ENCODE results near the gene SHB. TPM values are rescaled to one million over a fixed set of nuclear protein-coding genes. Genes with fewer than 3 reads are reported as not detected.

The SHB gene
- total and polyA plus RNA-seq, 4 donors = 6.2 to 16.1 (median 11.6) TPM

DNA sequence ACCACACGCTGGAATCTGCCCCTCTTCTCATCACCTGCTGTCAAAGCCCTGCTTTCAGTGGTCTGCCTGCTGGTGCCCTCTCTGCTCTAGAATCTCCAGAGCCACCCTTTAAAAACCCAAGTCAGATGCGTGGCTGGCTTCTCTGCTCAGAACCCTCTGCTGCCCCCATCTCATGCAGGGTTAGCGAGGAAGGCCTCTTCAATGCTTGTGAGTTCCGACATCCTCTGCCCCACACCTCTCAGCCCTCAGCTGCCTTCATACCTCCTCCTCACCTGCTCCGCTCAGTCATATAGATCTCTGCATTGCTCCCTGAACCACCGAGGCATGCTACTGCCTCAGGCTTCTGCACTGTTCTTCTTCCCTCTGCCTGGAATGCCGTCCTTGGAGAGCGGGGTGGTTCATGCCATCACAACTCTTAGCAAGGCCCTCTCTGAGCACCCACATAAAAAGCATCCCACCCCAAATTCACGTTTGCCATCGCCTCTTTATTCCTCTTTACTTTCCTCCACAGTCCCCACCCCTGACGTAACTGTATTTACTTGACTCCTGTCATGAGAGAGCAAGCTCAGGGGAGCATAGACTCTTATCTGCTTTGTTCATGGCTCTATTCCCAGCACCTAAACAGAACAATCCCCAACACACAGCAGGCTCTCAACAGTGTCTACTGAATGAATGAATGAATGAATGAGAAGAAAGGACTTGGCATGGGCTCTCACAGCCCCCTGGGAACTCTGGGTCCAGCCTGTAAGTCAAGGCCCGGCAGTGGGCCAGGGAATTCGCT lies 10.4 kb downstream of the SHB start:
- no peak for DNase-seq (ENCODE audit: low read depth in 4 of 6, low spot score in 6 of 6)
- Histone ChIP-seq H3K4me1 (ENCODE audit: control insufficient read depth, insufficient read depth, low read length) (peaks cover 14% of the 10 kb centered on the region), H3K27ac (ENCODE audit: low read depth, low read length) (no peak overlapping the region), H3K27me3 (ENCODE audit: control insufficient read depth, insufficient read depth, low read length) (no peaks in the 10 kb centered on the region), H3K4me3 (ENCODE audit: low read depth, low read length) (no peak overlapping the region), H3K9me3 (ENCODE audit: control insufficient read depth, insufficient read depth, low read length) (no peaks in the 10 kb centered on the region), H3K36me3 (ENCODE audit: control insufficient read depth, insufficient read depth, low read length) (no peaks in the 10 kb centered on the region)
- WGBS (ENCODE audit: insufficient coverage) = 74% methylated on average over 11 of the region's 13 CpGs

DNA sequence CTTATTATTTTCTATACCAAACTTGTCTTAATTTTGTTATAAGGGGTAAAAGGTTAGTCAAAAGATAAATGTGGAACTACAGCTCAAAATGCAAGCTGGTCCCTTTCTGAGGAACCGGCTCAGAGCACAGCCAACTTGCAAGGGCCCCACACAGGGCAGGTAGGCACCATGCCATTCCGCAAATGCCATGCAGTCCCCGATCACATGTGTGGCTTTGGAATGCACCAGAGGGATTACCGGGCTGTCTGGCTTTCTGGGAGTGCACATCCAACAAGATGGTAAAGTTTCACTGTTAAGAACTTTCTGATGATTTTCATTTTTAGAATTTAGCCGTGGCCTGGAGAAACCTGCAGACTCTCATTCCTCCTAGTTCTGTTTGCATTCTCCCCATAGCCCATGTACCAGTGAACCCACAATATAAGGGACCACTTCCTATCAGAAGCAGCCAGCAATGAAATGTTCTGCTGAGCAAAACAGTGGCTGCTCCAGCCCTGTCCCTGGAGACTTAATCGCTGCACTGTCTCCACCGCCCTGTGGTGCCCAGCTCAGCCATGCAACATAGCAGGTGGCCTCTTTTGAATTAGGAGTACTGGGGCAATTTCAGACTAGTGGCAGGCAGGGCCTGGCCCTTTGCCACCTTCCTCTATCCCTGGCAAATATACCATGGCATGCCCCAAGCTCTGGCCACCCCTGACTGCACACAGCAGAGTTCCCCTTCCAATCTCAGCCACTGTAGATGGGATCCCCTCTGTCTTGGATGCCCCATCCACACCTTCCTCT lies 11.4 kb downstream of the SHB start:
- no peaks in the 10 kb centered on the region for H3K27me3 ChIP-seq (ENCODE audit: control insufficient read depth, insufficient read depth, low read length)
- no peaks in the 10 kb centered on the region for H3K9me3 ChIP-seq (ENCODE audit: control insufficient read depth, insufficient read depth, low read length)
- DNase-seq (ENCODE audit: low read depth in 4 of 6, low spot score in 6 of 6) = peak in 2 of 6 donors; percentile 19 to 53
- no peaks in the 10 kb centered on the region for H3K36me3 ChIP-seq (ENCODE audit: control insufficient read depth, insufficient read depth, low read length)
- H3K27ac ChIP-seq (ENCODE audit: low read depth, low read length) = no peak overlapping the region
- H3K4me3 ChIP-seq (ENCODE audit: low read depth, low read length) = no peak overlapping the region
- H3K4me1 ChIP-seq (ENCODE audit: control insufficient read depth, insufficient read depth, low read length) = peaks cover 10% of the 10 kb centered on the region
- 68% methylated on average over 7 of the region's 7 CpGs for WGBS (ENCODE audit: insufficient coverage)

DNA sequence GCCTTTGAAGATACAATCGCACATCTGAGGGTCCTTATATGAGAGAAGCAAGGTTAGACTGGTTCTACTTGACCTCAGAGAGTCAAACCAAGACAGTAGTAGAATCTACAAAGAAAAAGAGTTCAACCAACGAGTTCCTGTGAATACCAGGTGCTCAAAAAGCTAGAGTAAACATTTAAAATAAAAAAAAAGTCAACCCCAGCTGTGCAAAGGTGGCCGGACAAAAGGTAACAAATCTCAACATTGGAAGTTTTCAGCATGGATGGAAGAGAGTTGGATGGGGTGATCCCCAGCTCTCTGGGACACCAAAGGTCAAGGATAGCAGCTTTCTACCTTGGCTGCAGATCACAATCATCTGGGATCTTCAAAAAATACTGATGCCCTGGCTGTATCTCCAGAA lies 14.4 kb downstream of the SHB start:
- Histone ChIP-seq H3K4me3 (ENCODE audit: low read depth, low read length) (no peak overlapping the region), H3K27ac (ENCODE audit: low read depth, low read length) (no peak overlapping the region), H3K36me3 (ENCODE audit: control insufficient read depth, insufficient read depth, low read length) (no peaks in the 10 kb centered on the region), H3K9me3 (ENCODE audit: control insufficient read depth, insufficient read depth, low read length) (no peaks in the 10 kb centered on the region), H3K4me1 (ENCODE audit: control insufficient read depth, insufficient read depth, low read length) (peaks cover 10% of the 10 kb centered on the region), H3K27me3 (ENCODE audit: control insufficient read depth, insufficient read depth, low read length) (no peaks in the 10 kb centered on the region)
- no peak for DNase-seq (ENCODE audit: low read depth in 4 of 6, low spot score in 6 of 6)
- WGBS (ENCODE audit: insufficient coverage) = 86% methylated on average over 1 of the region's 3 CpGs

DNA sequence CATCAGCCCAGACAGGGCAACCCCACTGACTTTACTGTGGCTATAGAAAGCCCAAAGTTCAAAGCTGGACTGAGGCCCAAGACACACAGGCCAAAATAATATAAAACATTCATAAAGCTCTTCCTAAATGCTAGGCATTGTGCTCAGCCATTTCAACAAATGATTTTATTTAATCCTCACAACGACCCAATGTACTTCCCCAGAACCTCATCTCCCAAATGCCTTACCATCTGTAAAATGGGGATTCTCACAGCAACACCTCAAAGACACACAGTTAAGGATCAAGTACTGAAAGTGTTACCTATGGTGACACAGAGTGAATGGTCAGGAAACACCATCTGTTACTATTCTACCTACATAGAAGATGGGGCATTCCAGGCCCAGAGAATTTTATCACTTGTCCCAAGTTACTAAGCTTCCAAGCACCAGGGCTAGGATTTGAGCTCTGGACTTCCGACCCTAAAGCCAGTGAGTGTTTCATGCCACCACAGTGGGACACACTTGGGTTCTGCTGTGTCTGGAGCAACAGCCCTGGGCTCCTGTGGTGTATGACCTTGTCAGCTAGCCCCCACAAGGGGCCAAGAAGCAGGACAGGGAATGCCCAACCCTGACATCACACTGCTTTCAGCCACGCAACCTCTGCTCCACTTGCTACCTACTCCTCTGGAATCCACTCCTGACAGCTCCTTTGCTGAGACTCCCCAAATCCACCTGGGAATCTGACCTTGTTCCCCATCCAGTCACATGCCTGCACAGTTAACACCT lies 15.1 kb downstream of the SHB start:
- no peaks in the 10 kb centered on the region for H3K9me3 ChIP-seq (ENCODE audit: control insufficient read depth, insufficient read depth, low read length)
- H3K36me3 ChIP-seq (ENCODE audit: control insufficient read depth, insufficient read depth, low read length) = no peaks in the 10 kb centered on the region
- no peak overlapping the region for H3K27ac ChIP-seq (ENCODE audit: low read depth, low read length)
- 86% methylated on average over 3 of the region's 3 CpGs for WGBS (ENCODE audit: insufficient coverage)
- H3K4me3 ChIP-seq (ENCODE audit: low read depth, low read length) = no peak overlapping the region
- DNase-seq (ENCODE audit: low read depth in 4 of 6, low spot score in 6 of 6) = no peak
- peaks cover 10% of the 10 kb centered on the region for H3K4me1 ChIP-seq (ENCODE audit: control insufficient read depth, insufficient read depth, low read length)
- no peaks in the 10 kb centered on the region for H3K27me3 ChIP-seq (ENCODE audit: control insufficient read depth, insufficient read depth, low read length)

DNA sequence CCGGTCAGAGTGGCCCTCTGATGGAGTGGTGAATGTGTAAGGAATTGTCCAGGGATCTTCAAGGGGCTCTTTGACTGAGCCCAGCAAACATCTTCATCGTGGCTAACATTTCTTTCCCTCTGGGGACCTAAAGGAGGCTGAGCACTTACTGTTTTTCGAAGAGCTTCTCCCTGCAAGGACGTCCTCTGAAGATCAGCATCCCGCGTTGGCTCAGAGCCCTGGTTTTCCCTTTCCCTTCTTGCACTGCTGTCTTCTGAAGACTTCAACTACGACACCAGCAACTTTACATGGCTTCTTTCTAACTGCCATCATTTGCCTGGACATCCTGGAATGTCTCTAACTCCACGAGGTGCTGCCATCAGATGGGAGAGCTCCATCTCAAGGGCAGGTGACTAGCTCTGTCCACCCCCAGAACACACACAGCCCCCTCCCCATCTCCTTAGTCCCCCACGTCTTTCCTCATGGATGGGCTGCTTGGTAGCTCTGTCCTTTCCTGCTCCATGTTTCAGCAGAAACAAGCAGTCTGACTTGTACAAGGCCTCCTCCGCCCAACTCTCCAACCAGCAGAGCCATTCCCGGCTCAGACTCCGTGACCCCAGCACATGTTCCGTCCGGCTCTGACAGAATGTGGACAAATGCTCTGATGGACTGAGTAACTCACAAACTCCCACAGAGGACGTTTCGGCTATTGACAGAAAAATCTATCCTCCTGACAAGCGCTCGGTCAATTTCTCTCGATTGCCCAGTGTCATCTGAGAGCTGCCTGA lies 17.1 kb downstream of the SHB start:
- no peak overlapping the region for H3K27ac ChIP-seq (ENCODE audit: low read depth, low read length)
- no peaks in the 10 kb centered on the region for H3K9me3 ChIP-seq (ENCODE audit: control insufficient read depth, insufficient read depth, low read length)
- peaks cover 8% of the 10 kb centered on the region for H3K4me1 ChIP-seq (ENCODE audit: control insufficient read depth, insufficient read depth, low read length)
- H3K4me3 ChIP-seq (ENCODE audit: low read depth, low read length) = no peak overlapping the region
- no peaks in the 10 kb centered on the region for H3K27me3 ChIP-seq (ENCODE audit: control insufficient read depth, insufficient read depth, low read length)
- WGBS (ENCODE audit: insufficient coverage) = 82% methylated on average over 19 of the region's 19 CpGs
- no peaks in the 10 kb centered on the region for H3K36me3 ChIP-seq (ENCODE audit: control insufficient read depth, insufficient read depth, low read length)
- peak in 1 of 6 donors; percentile 53 for DNase-seq (ENCODE audit: low read depth in 4 of 6, low spot score in 6 of 6)

DNA sequence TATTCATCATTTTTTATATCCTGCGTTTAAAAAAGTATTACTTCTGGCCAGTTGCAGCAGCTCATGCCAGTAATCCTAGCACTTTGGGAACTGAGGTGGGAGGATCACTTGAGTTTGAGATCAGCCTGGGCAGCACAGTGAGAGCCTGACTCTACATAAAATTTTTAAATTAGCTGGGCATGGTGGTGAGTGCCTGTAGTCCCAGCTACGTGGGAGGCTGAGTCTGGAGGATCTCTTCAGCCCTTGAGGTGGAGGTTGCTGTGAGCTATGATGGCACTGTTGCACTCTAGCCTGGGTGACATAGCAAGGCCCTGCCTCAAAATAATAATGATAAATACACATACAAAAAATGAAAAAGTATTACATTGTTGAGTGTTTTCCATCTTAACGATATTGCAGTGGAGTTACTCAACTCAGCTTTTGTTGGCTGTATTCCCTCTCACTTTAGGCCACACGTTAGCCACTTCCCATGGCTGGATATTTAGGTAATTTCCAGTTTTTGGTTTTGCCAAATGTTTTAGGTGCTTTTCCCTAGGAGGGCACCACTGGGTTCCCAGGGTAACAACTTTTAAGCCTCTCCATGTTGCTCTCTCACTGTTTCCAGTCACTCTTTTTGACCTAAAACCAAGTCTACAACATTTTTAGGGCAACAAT lies 20.6 kb downstream of the SHB start:
- no peaks in the 10 kb centered on the region for H3K9me3 ChIP-seq (ENCODE audit: control insufficient read depth, insufficient read depth, low read length)
- no peak for DNase-seq (ENCODE audit: low read depth in 4 of 6, low spot score in 6 of 6)
- no CpG with 5 or more reads among the region's 4 CpGs for WGBS (ENCODE audit: insufficient coverage)
- no peak overlapping the region for H3K27ac ChIP-seq (ENCODE audit: low read depth, low read length)
- H3K27me3 ChIP-seq (ENCODE audit: control insufficient read depth, insufficient read depth, low read length) = no peaks in the 10 kb centered on the region
- peaks cover 23% of the 10 kb centered on the region for H3K4me1 ChIP-seq (ENCODE audit: control insufficient read depth, insufficient read depth, low read length)
- H3K36me3 ChIP-seq (ENCODE audit: control insufficient read depth, insufficient read depth, low read length) = no peaks in the 10 kb centered on the region
- no peak overlapping the region for H3K4me3 ChIP-seq (ENCODE audit: low read depth, low read length)

DNA sequence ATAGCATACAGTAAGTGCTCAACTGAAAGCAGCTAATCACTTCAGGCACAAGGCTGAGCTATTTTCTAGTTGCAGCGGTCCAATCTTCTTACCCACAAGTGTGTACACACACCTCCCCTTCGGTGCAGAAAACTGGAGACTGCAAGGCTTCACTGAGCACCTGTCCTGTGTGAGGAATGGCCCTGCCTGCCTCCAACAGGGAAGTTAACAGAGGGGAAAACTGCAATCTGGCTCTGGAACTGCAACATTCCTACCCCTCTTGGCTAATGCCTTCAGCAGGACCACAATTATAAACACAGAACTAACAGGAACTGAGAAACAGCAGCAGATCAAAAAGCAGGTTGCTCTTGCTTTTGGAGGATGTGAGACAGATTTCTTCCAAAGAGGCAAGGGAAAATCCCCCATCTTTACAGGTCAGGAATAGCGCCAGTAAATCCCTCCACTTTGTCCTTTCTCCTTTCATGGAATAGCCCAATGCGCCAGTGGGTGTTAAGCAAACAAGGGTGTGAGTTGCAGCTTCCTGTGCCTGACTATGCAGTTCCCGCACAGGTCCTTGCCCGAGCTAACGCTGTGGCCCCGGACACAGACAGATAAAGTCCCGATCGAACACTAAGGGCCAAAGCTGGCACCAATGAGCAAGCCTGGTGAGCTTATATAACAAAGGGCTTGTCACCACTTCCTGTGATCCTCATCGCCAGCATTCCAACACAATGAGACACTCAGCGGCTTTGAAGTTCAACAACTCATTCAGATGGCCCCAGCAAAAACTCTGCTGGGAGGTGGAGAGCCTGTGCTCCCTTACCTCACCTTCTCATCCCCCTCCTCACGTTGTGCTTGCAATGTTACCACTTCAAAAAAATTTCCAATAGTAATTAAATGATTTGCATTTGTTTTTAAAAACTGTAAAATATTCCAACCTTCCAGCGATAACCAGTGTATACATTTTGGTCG lies 21.5 kb downstream of the SHB start:
- peaks cover 32% of the 10 kb centered on the region for H3K4me1 ChIP-seq (ENCODE audit: control insufficient read depth, insufficient read depth, low read length)
- H3K36me3 ChIP-seq (ENCODE audit: control insufficient read depth, insufficient read depth, low read length) = no peaks in the 10 kb centered on the region
- H3K9me3 ChIP-seq (ENCODE audit: control insufficient read depth, insufficient read depth, low read length) = no peaks in the 10 kb centered on the region
- peak overlapping the region; percentile 67 for H3K27ac ChIP-seq (ENCODE audit: low read depth, low read length)
- no peaks in the 10 kb centered on the region for H3K27me3 ChIP-seq (ENCODE audit: control insufficient read depth, insufficient read depth, low read length)
- DNase-seq (ENCODE audit: low read depth in 4 of 6, low spot score in 6 of 6) = peak in 2 of 6 donors; percentile 57 to 85
- no peak overlapping the region for H3K4me3 ChIP-seq (ENCODE audit: low read depth, low read length)
- WGBS (ENCODE audit: insufficient coverage) = 20% methylated on average over 10 of the region's 15 CpGs

DNA sequence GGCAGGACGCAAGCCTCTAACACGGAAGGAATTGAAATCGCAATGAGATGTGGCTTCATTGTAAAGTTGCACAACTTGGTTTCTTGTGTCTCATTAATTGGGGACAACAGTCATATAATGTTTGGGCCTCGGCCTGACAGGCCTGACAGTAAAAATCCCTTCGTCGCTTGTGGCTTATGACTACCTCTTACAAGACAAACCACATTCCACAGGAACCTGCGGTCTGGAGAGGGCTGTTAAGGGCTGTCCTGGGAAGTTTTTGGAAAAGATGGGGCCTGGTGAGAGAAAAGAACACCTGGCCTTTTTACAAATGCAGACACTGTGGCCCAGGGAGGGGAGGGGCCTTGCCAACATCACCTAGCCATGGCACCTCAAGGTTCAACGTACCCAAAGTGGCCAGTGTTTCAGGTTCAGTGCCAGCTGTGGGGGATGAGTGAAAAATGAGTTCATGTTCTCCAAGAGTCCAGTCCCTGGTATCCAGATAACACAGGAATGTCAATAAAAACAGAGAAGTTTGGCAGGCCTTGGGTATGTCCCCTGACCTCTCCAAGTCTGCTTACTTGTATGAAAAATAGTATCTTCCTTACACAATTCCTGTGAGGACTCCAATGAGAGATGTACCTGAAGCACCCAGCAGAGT lies 22.2 kb downstream of the SHB start:
- no peaks in the 10 kb centered on the region for H3K9me3 ChIP-seq (ENCODE audit: control insufficient read depth, insufficient read depth, low read length)
- H3K36me3 ChIP-seq (ENCODE audit: control insufficient read depth, insufficient read depth, low read length) = no peaks in the 10 kb centered on the region
- DNase-seq (ENCODE audit: low read depth in 4 of 6, low spot score in 6 of 6) = no peak
- WGBS (ENCODE audit: insufficient coverage) = 100% methylated on average over 2 of the region's 8 CpGs
- peak overlapping the region; percentile 67 for H3K27ac ChIP-seq (ENCODE audit: low read depth, low read length)
- peaks cover 38% of the 10 kb centered on the region for H3K4me1 ChIP-seq (ENCODE audit: control insufficient read depth, insufficient read depth, low read length)
- H3K27me3 ChIP-seq (ENCODE audit: control insufficient read depth, insufficient read depth, low read length) = no peaks in the 10 kb centered on the region
- H3K4me3 ChIP-seq (ENCODE audit: low read depth, low read length) = no peak overlapping the region

Data from spinal cord (tissue), 10 donors.